HG02610 (cell line): ENCODE data around the gene NSD1.
A peak's percentile ranks its signal among the peaks of the same experiment; 100 is the strongest.

Source experiments
- ATAC-seq: cut with Tn5 transposase; IDR thresholded peaks from one replicate; pipeline ENCODE4 v1.9.1; 2021; ENCODE audit warnings: mild to moderate bottlenecking, moderate library complexity; ENCODE audit not compliant: unreplicated experiment

Gene NSD1

GRCh38 chr5:177319913-177320588 lies 186.5 kb downstream of the NSD1 start:
- no peak for ATAC-seq

GRCh38 chr5:177320879-177321278 lies 187.3 kb downstream of the NSD1 start:
- peak; percentile 51 for ATAC-seq

GRCh38 chr5:177325868-177326381 lies 192.4 kb downstream of the NSD1 start:
- no peak for ATAC-seq

- no peak for ATAC-seq
These were observed 194.3 kb downstream of the NSD1 start for GRCh38 chr5:177327539-177328522.

GRCh38 chr5:177328545-177329231 lies 195.1 kb downstream of the NSD1 start:
- no peak for ATAC-seq

GRCh38 chr5:177329883-177330282 lies 196.3 kb downstream of the NSD1 start:
- no peak for ATAC-seq

GRCh38 chr5:177330991-177331842 lies 197.6 kb downstream of the NSD1 start:
- ATAC-seq: no peak

- ATAC-seq: no peak
These were observed 198.7 kb downstream of the NSD1 start for GRCh38 chr5:177332031-177332895.

- no peak for ATAC-seq
These were observed 199.3 kb downstream of the NSD1 start for GRCh38 chr5:177332896-177333260.

GRCh38 chr5:177333420-177334154 lies 200.0 kb downstream of the NSD1 start:
- no peak for ATAC-seq

GRCh38 chr5:177334155-177334551 lies 200.6 kb downstream of the NSD1 start:
- ATAC-seq: no peak

- no peak for ATAC-seq
These were observed 201.5 kb downstream of the NSD1 start for GRCh38 chr5:177334781-177335700.

GRCh38 chr5:177335701-177336065 lies 202.1 kb downstream of the NSD1 start:
- ATAC-seq: no peak

GRCh38 chr5:177336112-177336511 lies 202.5 kb downstream of the NSD1 start:
- ATAC-seq: no peak

GRCh38 chr5:177336603-177337494 lies 203.3 kb downstream of the NSD1 start:
- no peak for ATAC-seq

GRCh38 chr5:177338251-177339106 lies 204.9 kb downstream of the NSD1 start:
- no peak for ATAC-seq
